Measurements from ENCODE around the gene STRIP2. TPM values are rescaled to one million over a fixed set of nuclear protein-coding genes. Genes with fewer than 3 reads are reported as not detected.
"Not testable (repeated sequence)": the region's sequence is repeated elsewhere in the genome, so short reads cannot be mapped to it uniquely, and the experiment has no call there.

Gene STRIP2
- total RNA-seq, 1 experiment from 2014 or later: 6.5 TPM

DNA sequence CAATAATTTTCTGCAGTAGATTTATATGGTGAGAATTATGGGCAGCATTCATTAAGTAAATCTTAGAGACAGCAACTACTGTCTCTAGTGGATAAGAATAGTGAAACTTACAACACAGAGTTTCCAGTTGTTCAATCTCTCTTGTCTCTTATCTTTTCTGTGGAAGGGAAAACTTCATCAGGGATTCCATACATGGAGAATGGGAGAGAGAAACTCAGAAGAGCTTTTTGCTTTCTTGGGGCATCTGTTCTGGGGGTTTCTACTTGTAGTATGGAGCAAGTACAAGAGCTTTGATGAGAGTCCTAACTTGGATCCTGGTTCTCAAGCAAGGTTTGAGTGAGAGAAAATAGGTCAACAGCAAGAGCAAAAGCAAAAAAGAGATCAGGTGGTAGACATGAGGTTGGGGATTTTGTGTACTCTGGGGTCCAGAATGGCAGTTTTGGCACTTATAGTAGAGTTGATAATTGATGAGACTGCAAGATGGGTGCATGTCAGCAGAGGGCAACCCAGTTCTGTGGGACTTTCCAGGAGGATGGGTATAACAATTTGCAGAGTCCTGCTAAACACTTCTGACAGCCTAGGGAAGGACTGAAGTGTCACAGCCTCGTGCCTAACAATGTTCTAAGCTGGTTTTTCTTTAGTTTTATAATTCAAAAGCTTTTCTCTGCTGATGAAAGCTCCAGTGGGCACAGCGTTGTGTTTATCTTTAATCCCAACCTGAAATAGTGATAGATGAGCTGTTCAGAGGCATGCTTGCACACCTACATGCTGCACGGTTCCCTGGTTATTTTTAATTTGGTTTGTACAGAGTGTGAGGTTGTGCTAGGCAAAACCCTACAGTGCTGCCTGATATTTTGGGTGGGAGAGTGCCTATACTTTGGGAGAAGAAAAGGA is 32.0 kb upstream of the STRIP2 start:
- ChIA-PET CTCF (interaction anchor here (0.7 to 1.7 kb wide), 4 partner anchors 27 to 69 kb away, joined by 4 to 10 read pairs (median 6); partner anchors contain the start of gene STRIP2), POLR2A (interaction anchor here (0.5 kb wide), 1 partner anchor 131 kb away, joined by 5 read pairs; no protein-coding TSS in a partner anchor)
- DNase-seq (ENCODE audit: low spot score) (no peak), ATAC-seq (peak; percentile 51)
- TF ChIP-seq RELA (CRISPR knock-in tag; IDR thresholded peaks at IDR 0.05; ENCODE audit: borderline replicate concordance): no peak
- TF ChIP-seq, protein P1, sequence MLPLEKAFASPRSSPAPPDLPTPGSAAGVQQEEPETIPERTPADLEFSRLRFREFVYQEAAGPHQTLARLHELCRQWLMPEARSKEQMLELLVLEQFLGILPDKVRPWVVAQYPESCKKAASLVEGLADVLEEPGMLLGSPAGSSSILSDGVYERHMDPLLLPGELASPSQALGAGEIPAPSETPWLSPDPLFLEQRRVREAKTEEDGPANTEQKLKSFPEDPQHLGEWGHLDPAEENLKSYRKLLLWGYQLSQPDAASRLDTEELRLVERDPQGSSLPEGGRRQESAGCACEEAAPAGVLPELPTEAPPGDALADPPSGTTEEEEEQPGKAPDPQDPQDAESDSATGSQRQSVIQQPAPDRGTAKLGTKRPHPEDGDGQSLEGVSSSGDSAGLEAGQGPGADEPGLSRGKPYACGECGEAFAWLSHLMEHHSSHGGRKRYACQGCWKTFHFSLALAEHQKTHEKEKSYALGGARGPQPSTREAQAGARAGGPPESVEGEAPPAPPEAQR (CRISPR knock-in tag; IDR thresholded peaks at IDR 0.05): no peak
- no peak for TF ChIP-seq ZNF532 (CRISPR knock-in tag; IDR thresholded peaks at IDR 0.05; ENCODE audit: borderline replicate concordance)
- TF ChIP-seq ZNF396 (CRISPR knock-in tag; IDR thresholded peaks at IDR 0.05; ENCODE audit: borderline replicate concordance): no peak
- no peaks in the 10 kb centered on the region for H3K9me3 Mint-ChIP-seq
- H3K36me3 Mint-ChIP-seq: peaks cover 4% of the 10 kb centered on the region; the same call in 1 of the 2 replicates
- H3K4me3 Mint-ChIP-seq: no peak overlapping the region
- peaks cover 17% of the 10 kb centered on the region for H3K4me1 Mint-ChIP-seq
- no peak overlapping the region for H3K27ac Mint-ChIP-seq
- H3K27me3 Mint-ChIP-seq (ENCODE audit: low read depth): no peaks in the 10 kb centered on the region

- Mint-ChIP-seq H3K9me3 (no peaks in the 10 kb centered on the region), H3K4me1 (peaks cover 17% of the 10 kb centered on the region), H3K4me3 (no peak overlapping the region), H3K27ac (no peak overlapping the region), H3K36me3 (peaks cover 12% of the 10 kb centered on the region; the same call in 1 of the 2 replicates), H3K27me3 (ENCODE audit: low read depth) (no peaks in the 10 kb centered on the region)
- ATAC-seq: no peak
- DNase-seq (ENCODE audit: low spot score): no peak
- TF ChIP-seq TEAD4 (CRISPR knock-in tag; IDR thresholded peaks at IDR 0.05) (no peak), SP1 (CRISPR knock-in tag; conservative IDR thresholded peaks at IDR 0.05) (no peak), KAT7 (CRISPR knock-in tag; IDR thresholded peaks at IDR 0.05; ENCODE audit: borderline replicate concordance) (no peak), ZNF317 (CRISPR knock-in tag; IDR thresholded peaks at IDR 0.05; ENCODE audit: borderline replicate concordance, low read depth) (no peak)
- ChIA-PET CTCF (no interaction called here), POLR2A (no interaction called here)
These were observed 28.7 kb upstream of the STRIP2 start for GRCh38 chr7:129405527-129405926.

GRCh38 chr7:129410238-129410637 is 24.0 kb upstream of the STRIP2 start:
- POLR2A ChIA-PET; H3K4me1 Mint-ChIP-seq; DNase-seq (ENCODE audit: low spot score); H3K4me3 Mint-ChIP-seq; H3K9me3 Mint-ChIP-seq; H3K27ac Mint-ChIP-seq; H3K27me3 Mint-ChIP-seq (ENCODE audit: low read depth); CTCF ChIA-PET; ATAC-seq: not testable (repeated sequence)
- peaks cover 30% of the 10 kb centered on the region for H3K36me3 Mint-ChIP-seq

- Mint-ChIP-seq H3K9me3 (peaks cover 4% of the 10 kb centered on the region), H3K4me1 (no peaks in the 10 kb centered on the region), H3K27ac (no peak overlapping the region; the same call in 1 of the 2 replicates), H3K36me3 (peaks cover 30% of the 10 kb centered on the region), H3K27me3 (ENCODE audit: low read depth) (no peaks in the 10 kb centered on the region), H3K4me3 (no peak overlapping the region)
- no peak for DNase-seq (ENCODE audit: low spot score)
- ATAC-seq: no peak
- CTCF ChIA-PET: no interaction called here
- POLR2A ChIA-PET: interaction anchor here (0.7 kb wide), 1 partner anchor 1692 kb away, joined by 3 read pairs; no protein-coding TSS in a partner anchor
- no peak for TF ChIP-seq ZNF263 (CRISPR knock-in tag; IDR thresholded peaks at IDR 0.05; ENCODE audit: low read depth)
- TF ChIP-seq NR3C1 (CRISPR knock-in tag; conservative IDR thresholded peaks at IDR 0.05; ENCODE audit: low read depth): no peak
- no peak for TF ChIP-seq ZNF138 (CRISPR knock-in tag; conservative IDR thresholded peaks at IDR 0.05)
- TF ChIP-seq AFF4 (CRISPR knock-in tag; IDR thresholded peaks at IDR 0.05; ENCODE audit: borderline replicate concordance): no peak
- TF ChIP-seq KAT7 (CRISPR knock-in tag; IDR thresholded peaks at IDR 0.05; ENCODE audit: borderline replicate concordance): no peak
- no peak for TF ChIP-seq SMAD3 (CRISPR knock-in tag; IDR thresholded peaks at IDR 0.05; ENCODE audit: borderline replicate concordance)
- no peak for TF ChIP-seq STAT6 (CRISPR knock-in tag; conservative IDR thresholded peaks at IDR 0.05; ENCODE audit: low read depth)
These were observed 21.7 kb upstream of the STRIP2 start for GRCh38 chr7:129412501-129412900.

Measured in WTC11 (cell line).